ENCODE measurements around the gene PEMT.

Gene PEMT

DNA sequence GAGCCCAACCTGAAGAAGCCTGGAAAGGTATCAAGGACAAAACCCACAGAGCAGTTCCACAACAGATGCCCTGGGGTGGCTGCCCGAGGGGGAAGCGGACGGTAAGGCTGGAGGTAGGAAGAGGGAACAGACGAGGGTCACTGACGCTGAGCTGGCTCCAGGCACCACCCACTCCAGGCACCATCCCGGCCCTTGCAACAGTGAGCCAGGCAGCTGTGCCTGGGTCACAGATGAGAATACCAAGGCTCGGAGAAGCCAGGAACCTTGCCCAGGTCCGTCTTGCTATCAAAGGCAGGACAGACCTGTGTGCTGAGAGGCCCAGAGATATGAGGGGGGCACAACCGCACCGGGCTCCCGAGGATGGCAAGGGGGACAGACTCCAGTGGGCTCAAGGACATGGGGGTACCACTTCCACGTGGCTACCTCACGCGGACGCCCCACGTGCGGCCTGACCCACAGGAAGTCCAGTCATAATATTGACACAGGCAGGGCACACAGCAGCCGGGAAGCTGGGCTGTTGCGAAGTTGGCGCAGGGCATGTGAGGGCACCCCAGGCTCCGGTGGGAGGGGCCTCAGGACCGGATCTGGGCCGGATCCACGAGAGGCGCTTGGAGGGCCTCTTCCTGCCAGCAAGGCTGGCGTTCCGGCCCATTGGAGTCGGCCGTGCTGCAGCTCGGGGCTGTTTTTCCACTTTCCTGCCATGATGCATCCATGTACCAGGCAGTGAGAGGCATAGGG, 29.9 kb downstream of the PEMT start:
- in situ Hi-C loops (cut with MboI; ENCODE audit: low pct_unique_long_range_greater_than_20kb, low sequenced_read_pairs, unreplicated experiment) = no loop called here

DNA sequence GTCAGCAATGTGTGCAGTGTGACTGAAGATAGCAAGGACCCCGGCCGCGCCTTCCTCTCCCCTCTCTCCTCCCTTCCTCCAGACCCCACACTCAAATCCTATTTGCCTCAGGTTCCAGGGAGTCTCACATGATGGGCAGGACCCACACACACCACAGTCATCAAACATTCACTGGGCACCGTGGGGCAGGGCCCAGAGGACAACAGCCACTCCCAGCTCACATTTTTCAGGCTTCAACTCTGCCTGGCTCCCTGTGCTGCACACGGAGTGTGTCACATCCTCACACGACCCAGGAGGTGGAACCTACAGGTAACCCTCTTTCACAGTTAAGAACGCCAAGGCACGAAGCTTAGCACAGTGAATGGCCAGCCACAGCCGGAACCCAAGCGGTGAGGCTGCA, 30.5 kb downstream of the PEMT start:
- TF ChIP-seq, protein P1, sequence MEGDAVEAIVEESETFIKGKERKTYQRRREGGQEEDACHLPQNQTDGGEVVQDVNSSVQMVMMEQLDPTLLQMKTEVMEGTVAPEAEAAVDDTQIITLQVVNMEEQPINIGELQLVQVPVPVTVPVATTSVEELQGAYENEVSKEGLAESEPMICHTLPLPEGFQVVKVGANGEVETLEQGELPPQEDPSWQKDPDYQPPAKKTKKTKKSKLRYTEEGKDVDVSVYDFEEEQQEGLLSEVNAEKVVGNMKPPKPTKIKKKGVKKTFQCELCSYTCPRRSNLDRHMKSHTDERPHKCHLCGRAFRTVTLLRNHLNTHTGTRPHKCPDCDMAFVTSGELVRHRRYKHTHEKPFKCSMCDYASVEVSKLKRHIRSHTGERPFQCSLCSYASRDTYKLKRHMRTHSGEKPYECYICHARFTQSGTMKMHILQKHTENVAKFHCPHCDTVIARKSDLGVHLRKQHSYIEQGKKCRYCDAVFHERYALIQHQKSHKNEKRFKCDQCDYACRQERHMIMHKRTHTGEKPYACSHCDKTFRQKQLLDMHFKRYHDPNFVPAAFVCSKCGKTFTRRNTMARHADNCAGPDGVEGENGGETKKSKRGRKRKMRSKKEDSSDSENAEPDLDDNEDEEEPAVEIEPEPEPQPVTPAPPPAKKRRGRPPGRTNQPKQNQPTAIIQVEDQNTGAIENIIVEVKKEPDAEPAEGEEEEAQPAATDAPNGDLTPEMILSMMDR (IDR thresholded peaks at IDR 0.05; ENCODE audit: extremely low read depth, insufficient read depth, missing control alignments) = no peak
- in situ Hi-C loops (cut with MboI; ENCODE audit: low pct_unique_long_range_greater_than_20kb, low sequenced_read_pairs, unreplicated experiment) = no loop called here

More for the DNA sequence above, 29.9 kb downstream of the PEMT start:
- DNase-seq (ENCODE audit: low spot score) = no peak
- TF ChIP-seq, protein P1 (IDR thresholded peaks at IDR 0.05; ENCODE audit: extremely low read depth, insufficient read depth, missing control alignments) = no peak

DNA sequence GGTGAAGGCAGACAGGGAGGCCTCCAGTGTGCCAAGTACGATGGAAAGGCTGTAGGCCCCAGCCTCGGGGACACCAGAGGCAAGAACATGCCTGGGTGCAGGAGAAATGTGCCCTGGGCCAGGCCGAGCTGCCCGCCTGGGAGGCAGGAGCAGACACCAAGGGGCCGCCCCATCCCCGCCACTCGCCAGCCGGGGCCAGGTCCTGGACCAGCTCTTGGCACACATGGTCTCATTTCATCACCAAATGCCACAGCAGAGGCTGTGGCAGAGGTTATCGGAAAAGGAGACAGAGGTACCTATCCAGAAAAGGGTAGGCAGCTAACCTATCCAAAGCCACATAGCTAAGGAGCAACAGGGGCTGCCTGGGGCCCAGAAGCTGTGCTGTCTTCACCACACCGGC, 31.3 kb downstream of the PEMT start:
- TF ChIP-seq, protein P1 (IDR thresholded peaks at IDR 0.05; ENCODE audit: extremely low read depth, insufficient read depth, missing control alignments) = no peak
- in situ Hi-C loops (cut with MboI; ENCODE audit: low pct_unique_long_range_greater_than_20kb, low sequenced_read_pairs, unreplicated experiment) = no loop called here
- DNase-seq (ENCODE audit: low spot score) = no peak

More for the DNA sequence above, 30.5 kb downstream of the PEMT start:
- no peak for DNase-seq (ENCODE audit: low spot score)

DNA sequence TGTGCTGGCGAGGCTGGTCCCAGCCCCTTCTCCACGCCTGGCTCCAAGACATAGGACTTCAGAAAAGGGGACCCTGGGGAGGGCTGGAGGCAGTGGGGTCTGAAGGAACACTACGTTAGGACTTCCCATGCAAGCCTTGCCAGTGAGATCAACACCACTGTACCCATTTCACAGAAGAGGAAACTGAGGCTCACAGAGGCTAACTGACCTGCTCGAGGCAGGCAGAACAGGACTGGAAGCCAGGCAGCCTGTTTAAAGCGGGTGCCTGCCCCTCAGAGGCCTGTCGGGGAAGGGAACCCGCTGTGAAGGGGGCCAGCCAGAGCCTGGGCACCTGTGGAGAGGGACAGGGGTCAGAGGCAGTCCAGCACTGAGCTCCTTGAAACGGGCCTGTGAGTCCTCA, 32.3 kb downstream of the PEMT start:
- TF ChIP-seq, protein P1 (IDR thresholded peaks at IDR 0.05; ENCODE audit: extremely low read depth, insufficient read depth, missing control alignments) = no peak
- in situ Hi-C loops (cut with MboI; ENCODE audit: low pct_unique_long_range_greater_than_20kb, low sequenced_read_pairs, unreplicated experiment) = no loop called here
- no peak for DNase-seq (ENCODE audit: low spot score)

DNA sequence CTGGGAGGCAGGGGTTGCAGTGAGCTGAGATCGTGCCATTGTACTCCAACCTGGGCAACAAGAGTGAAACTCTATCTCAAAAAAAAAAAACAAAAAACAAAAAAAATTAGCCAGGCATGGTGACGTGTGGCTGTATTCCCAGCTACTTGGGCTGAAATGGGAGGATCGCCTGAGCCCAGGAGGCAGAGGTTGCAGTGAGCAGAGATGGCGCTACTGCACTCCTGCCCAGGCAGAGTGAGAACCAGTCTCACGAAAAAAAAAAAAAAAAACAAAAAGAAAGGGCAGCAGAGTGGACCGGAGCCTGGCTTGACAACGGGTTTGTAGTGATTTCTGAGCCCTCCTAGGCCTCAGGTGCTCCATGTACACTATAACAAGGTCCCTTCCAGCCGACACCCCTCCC, 33.1 kb downstream of the PEMT start:
- in situ Hi-C loops (cut with MboI; ENCODE audit: low pct_unique_long_range_greater_than_20kb, low sequenced_read_pairs, unreplicated experiment) = no loop called here
- no peak for DNase-seq (ENCODE audit: low spot score)
- TF ChIP-seq, protein P1 (IDR thresholded peaks at IDR 0.05; ENCODE audit: extremely low read depth, insufficient read depth, missing control alignments) = no peak

DNA sequence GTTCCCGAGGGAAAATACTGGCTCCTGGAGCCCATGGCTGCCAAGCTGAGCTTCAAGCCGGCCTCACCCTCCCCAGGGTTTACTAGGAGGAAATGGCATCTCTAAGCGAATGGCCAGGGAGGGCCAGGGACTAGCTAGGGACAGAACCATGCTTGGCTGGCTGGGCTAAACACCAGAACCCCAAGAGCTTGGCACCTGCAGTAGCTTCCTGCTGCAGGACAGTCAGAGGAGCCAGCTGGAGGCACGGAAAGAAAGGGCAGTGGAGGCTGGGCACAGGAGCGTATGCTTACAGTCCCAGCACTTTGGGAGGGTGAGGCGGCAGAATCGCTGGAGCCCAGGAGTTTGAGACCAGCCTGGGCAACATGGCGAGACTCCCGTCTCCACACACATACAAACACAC, 33.7 kb downstream of the PEMT start:
- in situ Hi-C loops (cut with MboI; ENCODE audit: low pct_unique_long_range_greater_than_20kb, low sequenced_read_pairs, unreplicated experiment) = no loop called here

More for the DNA sequence above, 33.7 kb downstream of the PEMT start:
- TF ChIP-seq, protein P1 (IDR thresholded peaks at IDR 0.05; ENCODE audit: extremely low read depth, insufficient read depth, missing control alignments) = no peak
- no peak for DNase-seq (ENCODE audit: low spot score)
